Peyer's patch (tissue), 4 donors: ENCODE results near the gene SPATA13. TPM values are rescaled to one million over a fixed set of nuclear protein-coding genes. Genes with fewer than 3 reads are reported as not detected.

Experiments used
- DNase-seq, 3 donors: peaks; one replicate each; pipeline ENCODE4 v3.0.0-alpha.2; 2017 to 2019
- H3K27ac ChIP-seq, 4 donors: fragments of 200-600 bp; sonication (generic); one replicate each; pipeline ENCODE4 v1.5.1; 2016 to 2019
- H3K27me3 ChIP-seq, 2 donors: fragments of 200-600 bp; sonication (generic); one replicate each; pipeline ENCODE4 v1.5.1; 2019
- H3K36me3 ChIP-seq, 3 donors: fragments of 200-600 bp; sonication (generic); one replicate each; pipeline ENCODE4 v1.5.1; 2016 to 2019
- H3K4me1 ChIP-seq, 4 donors: fragments of 200-600 bp; sonication (generic); one replicate each; pipeline ENCODE4 v1.5.1; 2016 to 2019
- H3K4me3 ChIP-seq, 4 donors: fragments of 200-600 bp; sonication (generic); 1 replicate in 3 of 4; 2 replicates in 1 of 4; pipeline ENCODE4 v1.5.1; 2016 to 2019; ENCODE audit warnings: mild to moderate bottlenecking in 1 of 4
- H3K9me3 ChIP-seq, 4 donors: fragments of 200-600 bp; sonication (generic); one replicate each; pipeline ENCODE4 v1.5.1; 2016 to 2019; ENCODE audit warnings: mild to moderate bottlenecking in 1 of 4
- CTCF ChIP-seq, 6 experiments: fragments of 450-650 bp in 4 of 6; fragments of 200-600 bp in 2 of 6; sonication (generic) in 1 of 6; IDR thresholded peaks; one replicate each; pipeline ENCODE4 v1.5.1; 2017 to 2019; ENCODE audit warnings: antibody characterized with exemption in 6 of 6, mild to moderate bottlenecking in 3 of 6, moderate library complexity in 1 of 6
- POLR2A ChIP-seq, 2 donors: fragments of 450-650 bp; IDR thresholded peaks; one replicate each; pipeline ENCODE4 v1.5.1; 2017; ENCODE audit warnings: antibody characterized with exemption in 2 of 2, mild to moderate bottlenecking in 2 of 2, moderate library complexity in 2 of 2
- total RNA-seq, 4 donors: library from RNA; depleted of rRNA; stranded (reverse); fragments of >200 nt; gene quantifications; one replicate each; pipeline ENCODE4 v1.1.0, GENCODE V29; 2016

The SPATA13 gene
- total RNA-seq, 4 donors from 2014 or later = 77.1 to 191 (median 141) TPM

GRCh38 chr13:24225062-24225461, 64.5 kb downstream of the SPATA13 start:
- no peak overlapping the region for H3K27ac ChIP-seq
- peaks cover 0 to 23% (median 0%) of the 10 kb centered on the region in 3 donors for H3K36me3 ChIP-seq
- no peak overlapping the region for H3K4me3 ChIP-seq
- DNase-seq = no peak
- no peak for TF ChIP-seq POLR2A (IDR thresholded peaks at IDR 0.05)
- no peak for TF ChIP-seq CTCF (IDR thresholded peaks at IDR 0.05)
- peaks cover 0 to 4% (median 0%) of the 10 kb centered on the region in 4 donors for H3K4me1 ChIP-seq
- H3K9me3 ChIP-seq = no peaks in the 10 kb centered on the region
- no peaks in the 10 kb centered on the region for H3K27me3 ChIP-seq

GRCh38 chr13:24225930-24226329, 65.4 kb downstream of the SPATA13 start:
- no peak for TF ChIP-seq CTCF (IDR thresholded peaks at IDR 0.05)
- no peak for TF ChIP-seq POLR2A (IDR thresholded peaks at IDR 0.05)
- H3K27ac ChIP-seq = no peak overlapping the region
- no peak for DNase-seq
- H3K9me3 ChIP-seq = no peaks in the 10 kb centered on the region
- no peak overlapping the region for H3K4me3 ChIP-seq
- no peaks in the 10 kb centered on the region for H3K27me3 ChIP-seq
- H3K4me1 ChIP-seq = peaks cover 0 to 8% (median 0%) of the 10 kb centered on the region in 4 donors
- H3K36me3 ChIP-seq = peaks cover 0 to 23% (median 0%) of the 10 kb centered on the region in 3 donors

GRCh38 chr13:24226762-24227161, 66.2 kb downstream of the SPATA13 start:
- DNase-seq = no peak
- TF ChIP-seq POLR2A (IDR thresholded peaks at IDR 0.05) (no peak), CTCF (IDR thresholded peaks at IDR 0.05) (no peak)
- peaks cover 0 to 6% (median 1%) of the 10 kb centered on the region in 4 donors for H3K4me1 ChIP-seq
- no peak overlapping the region for H3K27ac ChIP-seq
- no peaks in the 10 kb centered on the region for H3K9me3 ChIP-seq
- H3K36me3 ChIP-seq = peaks cover 0 to 23% (median 0%) of the 10 kb centered on the region in 3 donors
- H3K4me3 ChIP-seq = no peak overlapping the region
- H3K27me3 ChIP-seq = no peaks in the 10 kb centered on the region

GRCh38 chr13:24228852-24229458, 68.4 kb downstream of the SPATA13 start:
- peak in 1 of 3 donors; percentile 74 for DNase-seq
- peaks cover 0 to 15% (median 1%) of the 10 kb centered on the region in 4 donors for H3K4me1 ChIP-seq
- TF ChIP-seq CTCF (IDR thresholded peaks at IDR 0.05) (peak; percentile 65 to 85 (median 84)), POLR2A (IDR thresholded peaks at IDR 0.05) (no peak)

GRCh38 chr13:24230428-24231072, 70.0 kb downstream of the SPATA13 start:
- Histone ChIP-seq H3K4me3 (no peak overlapping the region), H3K27ac (peak overlapping the region in 1 of 4 donors; percentile 37), H3K27me3 (no peaks in the 10 kb centered on the region), H3K4me1 (peaks cover 0 to 15% (median 1%) of the 10 kb centered on the region in 4 donors), H3K9me3 (no peaks in the 10 kb centered on the region), H3K36me3 (no peaks in the 10 kb centered on the region)
- TF ChIP-seq POLR2A (IDR thresholded peaks at IDR 0.05) = no peak
- no peak for TF ChIP-seq CTCF (IDR thresholded peaks at IDR 0.05)
- no peak for DNase-seq

More at GRCh38 chr13:24228852-24229458, 68.4 kb downstream of the SPATA13 start:
- H3K36me3 ChIP-seq = peaks cover 0 to 10% (median 0%) of the 10 kb centered on the region in 3 donors
- H3K27me3 ChIP-seq = no peaks in the 10 kb centered on the region
- no peak overlapping the region for H3K4me3 ChIP-seq
- no peaks in the 10 kb centered on the region for H3K9me3 ChIP-seq
- no peak overlapping the region for H3K27ac ChIP-seq
